MCF 10A (cell line): ENCODE data around the gene SSBP2. TPM values are rescaled to one million over a fixed set of nuclear protein-coding genes. Genes with fewer than 3 reads are reported as not detected.

Experiments used
- BruUV-seq: library from RNA; stranded (reverse); fragments of 400-500 nt; replicated peaks from 2 replicates; lab custom pipeline; 2021; lab: Mats Ljungman, UMichigan
- CTCF ChIA-PET: fragments of 300-600 bp; sonication (Branson Sonifier 250); formaldehyde crosslinking; extraction: SDS; loops from one replicate; lab custom pipeline; 2021; ENCODE audit warnings: antibody characterized with exemption, inconsistent platforms; lab: Yijun Ruan, JAX
- POLR2A ChIA-PET: fragments of 300-600, 350-650 bp; sonication (Branson Sonifier 250); formaldehyde crosslinking; extraction: SDS; loops from one replicate; lab custom pipeline; 2020; ENCODE audit warnings: antibody characterized with exemption, inconsistent platforms; lab: Yijun Ruan, JAX
- DNase-seq: peaks from one replicate; pipeline ENCODE4 v3.0.0-alpha.2; 2018; ENCODE audit not compliant: unreplicated experiment
- H3K27ac Mint-ChIP-seq: one replicate; pipeline ENCODE4 v1.8.0; 2022; ENCODE audit warnings: mild to moderate bottlenecking, low read depth, mixed read lengths; ENCODE audit not compliant: unreplicated experiment
- H3K27me3 Mint-ChIP-seq: one replicate; pipeline ENCODE4 v1.8.0; 2022; ENCODE audit warnings: mixed read lengths; ENCODE audit not compliant: insufficient read depth, unreplicated experiment
- H3K36me3 Mint-ChIP-seq: one replicate; pipeline ENCODE4 v1.8.0; 2022; ENCODE audit warnings: mild to moderate bottlenecking, moderate library complexity, mixed read lengths; ENCODE audit not compliant: insufficient read depth, unreplicated experiment
- H3K4me1 Mint-ChIP-seq: one replicate; pipeline ENCODE4 v1.8.0; 2022; ENCODE audit warnings: mixed read lengths; ENCODE audit not compliant: insufficient read depth, unreplicated experiment
- H3K4me3 Mint-ChIP-seq: one replicate; pipeline ENCODE4 v1.8.0; 2022; ENCODE audit warnings: mild to moderate bottlenecking, moderate library complexity, mixed read lengths; ENCODE audit not compliant: unreplicated experiment
- H3K9me3 Mint-ChIP-seq: one replicate; pipeline ENCODE4 v1.8.0; 2022; ENCODE audit warnings: mixed read lengths; ENCODE audit not compliant: unreplicated experiment
- CTCF ChIP-seq: fragments of 200-600 bp; IDR thresholded peaks from one replicate; pipeline ENCODE4 v1.8.0; 2022; ENCODE audit warnings: antibody characterized with exemption, mild to moderate bottlenecking; ENCODE audit not compliant: unreplicated experiment
- intact Hi-C: fragments of 100-400 bp; cut with micrococcal nuclease; formaldehyde crosslinking; loops from 2 replicates; pipeline ENCODE4 v1.14.1; 2022
- total RNA-seq: library from RNA; stranded (reverse); gene quantifications from 2 replicates; pipeline ENCODE4 v1.2.3, GENCODE V29; 2022

The SSBP2 gene
- total RNA-seq, 1 experiment from 2014 or later: 52.7 TPM

- H3K4me1 Mint-ChIP-seq: no peaks in the 10 kb centered on the region
- no peak overlapping the region for H3K4me3 Mint-ChIP-seq
- ChIA-PET CTCF (interaction anchor here (0.6 kb wide), 1 partner anchor 35 kb away, joined by 3 read pairs; no protein-coding TSS in a partner anchor), POLR2A (no interaction called here)
- no TSS peak for BruUV-seq
- no peak for DNase-seq
- H3K27me3 Mint-ChIP-seq: peaks cover 15% of the 10 kb centered on the region
- no peaks in the 10 kb centered on the region for H3K36me3 Mint-ChIP-seq
- no peak for TF ChIP-seq CTCF
- intact Hi-C loops: no loop called here
- H3K27ac Mint-ChIP-seq: no peak overlapping the region
- H3K9me3 Mint-ChIP-seq: no peaks in the 10 kb centered on the region
Observed at GRCh38 chr5:81370912-81371311, 380.0 kb downstream of the SSBP2 start.

DNA sequence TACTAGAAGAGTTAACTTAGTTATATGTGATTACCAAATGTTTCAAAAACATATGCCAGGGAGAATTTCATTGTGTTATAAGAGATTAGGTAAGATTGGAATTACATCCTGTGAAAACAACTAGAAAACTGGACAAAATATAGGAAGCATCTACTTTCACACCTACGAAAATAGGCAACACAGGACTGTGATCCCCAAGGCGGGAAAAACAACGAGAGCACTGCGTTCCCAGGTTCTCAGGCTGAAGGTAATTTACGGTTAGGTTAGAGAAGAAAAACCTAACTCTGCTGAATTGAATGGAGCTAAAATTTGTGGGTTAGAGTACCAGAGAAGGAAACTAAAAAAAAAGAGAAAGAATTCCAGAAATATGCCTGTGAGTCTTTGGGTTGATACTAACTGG, 385.4 kb downstream of the SSBP2 start:
- no peaks in the 10 kb centered on the region for H3K4me1 Mint-ChIP-seq
- no peaks in the 10 kb centered on the region for H3K27me3 Mint-ChIP-seq
- TF ChIP-seq CTCF: no peak
- BruUV-seq: no TSS peak
- no peak overlapping the region for H3K27ac Mint-ChIP-seq
- POLR2A ChIA-PET: interaction anchor here (1.7 kb wide), 1 partner anchor 8 kb away, joined by 6 read pairs; no protein-coding TSS in a partner anchor
- no peaks in the 10 kb centered on the region for H3K9me3 Mint-ChIP-seq
- H3K4me3 Mint-ChIP-seq: no peak overlapping the region
- no peak for DNase-seq
- H3K36me3 Mint-ChIP-seq: no peaks in the 10 kb centered on the region
- intact Hi-C loops: no loop called here
- CTCF ChIA-PET: interaction anchor here (0.6 kb wide), 1 partner anchor 493 kb away, joined by 3 read pairs; no protein-coding TSS in a partner anchor

DNA sequence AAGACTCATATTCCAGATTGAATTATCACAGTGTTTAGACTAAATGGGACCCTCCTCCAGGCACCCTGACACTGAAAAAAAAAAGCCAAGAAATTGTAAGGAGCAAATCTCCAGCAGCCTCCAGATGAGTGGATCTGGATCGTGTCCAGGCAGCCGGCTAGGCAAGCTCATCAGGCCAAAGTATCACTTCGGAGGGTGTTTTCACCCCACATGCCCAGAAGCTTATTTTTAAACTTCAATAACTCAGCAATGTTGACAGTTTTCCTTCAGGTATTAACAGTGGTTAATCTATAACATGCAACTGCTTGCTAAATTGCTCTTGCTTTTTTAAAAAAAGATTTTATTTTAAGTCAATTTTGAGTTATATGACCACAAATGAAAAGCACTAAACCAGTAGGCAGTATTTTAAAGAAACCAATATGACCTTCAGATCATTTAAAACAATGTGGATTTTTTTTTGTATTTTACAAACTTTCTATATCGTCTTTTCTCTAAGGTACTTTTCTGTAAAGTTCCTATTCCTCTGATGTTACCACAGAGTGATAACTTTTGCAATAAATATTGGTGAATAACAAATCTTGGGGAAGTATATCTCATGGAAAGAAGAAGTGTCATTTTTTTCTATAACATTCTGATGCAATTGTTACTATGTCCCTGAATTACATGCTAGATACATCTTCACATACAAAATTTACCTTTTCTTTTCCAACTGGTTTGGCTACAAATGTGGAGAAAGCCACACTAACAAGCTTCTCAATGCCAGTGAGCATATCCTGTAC, 387.6 kb downstream of the SSBP2 start:
- no TSS peak for BruUV-seq
- no peak overlapping the region for H3K27ac Mint-ChIP-seq
- intact Hi-C loops: no loop called here
- H3K4me1 Mint-ChIP-seq: no peaks in the 10 kb centered on the region
- TF ChIP-seq CTCF: no peak
- CTCF ChIA-PET: interaction anchor here (1.0 kb wide), 1 partner anchor 22 kb away, joined by 3 read pairs; no protein-coding TSS in a partner anchor
- DNase-seq: no peak
- POLR2A ChIA-PET: interaction anchor here (0.5 to 1.3 kb wide), 3 partner anchors 62 to 915 kb away, joined by 3 to 4 read pairs (median 4); partner anchors contain the start of genes RPS23 and ZCCHC9
- no peaks in the 10 kb centered on the region for H3K27me3 Mint-ChIP-seq
- H3K4me3 Mint-ChIP-seq: no peak overlapping the region
- H3K9me3 Mint-ChIP-seq: no peaks in the 10 kb centered on the region
- H3K36me3 Mint-ChIP-seq: no peaks in the 10 kb centered on the region

Other genes starting within 250 kb of the SSBP2 start
- 9.9 and 11.1 TPM in 2 replicates for gene ATG10, start 220.9 kb upstream of the SSBP2 start, total RNA-seq